ENCODE results near the gene AHCYL2.
A peak's percentile ranks its signal among the peaks of the same experiment; 100 is the strongest.
"Not testable (repeated sequence)": the region's sequence is repeated elsewhere in the genome, so short reads cannot be mapped to it uniquely, and the experiment has no call there.

The AHCYL2 gene

DNA sequence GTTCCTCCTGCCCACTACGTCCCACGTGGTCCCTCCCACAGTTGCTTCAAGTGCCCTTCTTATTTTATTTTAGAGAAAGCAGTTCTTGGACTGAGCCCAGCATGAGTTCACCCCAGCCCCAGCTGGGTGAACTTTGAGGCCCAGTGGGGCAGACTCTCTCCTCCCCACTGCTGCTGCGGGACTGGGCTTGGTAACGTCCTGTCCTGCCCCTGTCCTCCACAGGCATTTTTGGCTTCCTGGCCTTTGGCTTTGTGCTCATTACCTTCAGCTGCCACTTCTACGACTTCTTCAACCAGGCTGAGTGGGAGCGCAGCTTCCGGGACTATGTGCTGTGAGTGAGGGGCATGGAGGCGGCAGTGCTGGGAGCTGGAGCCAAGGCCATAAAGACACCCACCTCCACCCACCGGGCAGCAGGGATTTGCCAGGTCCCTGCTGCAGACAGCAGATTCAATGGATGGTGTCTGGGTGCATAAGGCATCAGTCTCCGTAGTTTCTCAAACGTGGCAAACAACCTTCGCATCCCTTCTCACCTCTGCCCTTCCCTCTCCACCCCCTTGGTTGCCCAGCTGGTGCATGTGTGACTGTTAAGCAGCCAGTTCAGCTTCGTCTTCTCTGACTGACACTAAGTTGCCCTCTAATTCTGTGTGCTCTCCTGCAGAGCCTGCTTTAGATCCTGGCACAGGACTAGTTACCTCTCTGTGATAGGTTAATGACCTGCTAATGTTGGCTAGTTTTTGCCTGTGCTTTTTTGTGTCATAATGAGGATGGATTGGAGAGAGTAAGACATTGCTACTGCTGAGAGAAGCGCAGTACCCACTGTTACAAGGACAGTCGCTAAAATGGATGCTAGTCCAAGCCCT is 15.5 kb upstream of the AHCYL2 start:
- no peak for DNase-seq

DNA sequence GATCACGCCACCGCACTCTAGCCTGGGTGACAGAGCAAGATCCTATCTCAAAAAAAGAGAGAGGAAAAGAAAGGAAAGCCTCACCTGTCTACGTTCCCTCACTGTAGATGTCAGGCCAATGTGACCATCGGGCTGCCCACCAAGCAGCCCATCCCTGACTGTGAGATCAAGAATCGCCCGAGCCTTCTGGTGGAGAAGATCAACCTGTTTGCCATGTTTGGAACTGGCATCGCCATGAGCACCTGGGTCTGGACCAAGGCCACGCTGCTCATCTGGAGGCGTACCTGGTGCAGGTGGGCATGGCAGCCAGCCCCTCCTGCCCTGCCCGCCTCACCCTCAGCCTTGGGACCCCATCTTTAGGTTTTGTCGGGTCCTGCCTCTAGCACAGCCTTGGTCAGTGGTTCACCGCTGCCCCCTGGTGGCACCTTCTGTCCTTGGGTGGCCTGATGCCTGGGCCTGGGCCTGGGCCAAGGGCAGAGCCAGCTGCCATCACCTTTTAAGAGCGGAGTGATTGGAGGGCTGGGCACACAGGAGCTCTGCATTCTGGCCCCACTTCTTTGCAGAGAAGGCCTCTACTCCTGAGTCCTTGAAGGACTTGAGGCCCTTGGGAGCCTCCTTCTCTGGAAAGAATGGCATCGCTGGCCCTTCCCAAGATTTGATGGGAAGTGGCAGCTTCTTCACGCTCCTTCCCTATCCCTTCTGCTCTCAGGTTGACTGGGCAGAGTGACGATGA is 14.4 kb upstream of the AHCYL2 start:
- peak; percentile 25 for DNase-seq

DNA sequence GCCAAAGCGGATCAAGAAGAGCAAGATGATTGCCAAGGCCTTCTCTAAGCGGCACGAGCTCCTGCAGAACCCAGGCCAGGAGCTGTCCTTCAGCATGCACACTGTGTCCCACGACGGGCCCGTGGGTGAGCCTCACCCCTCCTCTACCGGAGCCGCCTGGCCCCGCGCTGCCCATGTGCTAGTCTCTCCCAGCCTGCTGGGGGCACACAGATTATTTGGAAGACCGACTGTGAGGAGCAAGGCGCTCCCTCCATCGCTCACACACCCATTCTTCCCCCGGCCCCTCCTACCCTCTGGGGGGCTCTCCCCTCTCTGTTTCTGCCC is 13.9 kb upstream of the AHCYL2 start:
- no peak for DNase-seq

DNA sequence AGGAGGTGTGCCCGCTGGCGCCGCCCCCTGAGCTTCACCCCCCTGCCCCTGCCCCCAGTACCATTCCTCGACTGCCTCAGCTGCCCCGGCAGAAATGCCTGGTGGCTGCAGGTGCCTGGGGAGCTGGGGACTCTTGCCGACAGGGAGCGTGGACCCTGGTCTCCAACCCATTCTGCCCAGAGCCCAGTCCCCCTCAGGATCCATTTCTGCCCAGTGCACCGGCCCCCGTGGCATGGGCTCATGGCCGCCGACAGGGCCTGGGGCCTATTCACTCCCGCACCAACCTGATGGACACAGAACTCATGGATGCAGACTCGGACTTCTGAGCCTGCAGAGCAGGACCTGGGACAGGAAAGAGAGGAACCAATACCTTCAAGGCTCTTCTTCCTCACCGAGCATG is 12.7 kb upstream of the AHCYL2 start:
- DNase-seq = no peak

DNA sequence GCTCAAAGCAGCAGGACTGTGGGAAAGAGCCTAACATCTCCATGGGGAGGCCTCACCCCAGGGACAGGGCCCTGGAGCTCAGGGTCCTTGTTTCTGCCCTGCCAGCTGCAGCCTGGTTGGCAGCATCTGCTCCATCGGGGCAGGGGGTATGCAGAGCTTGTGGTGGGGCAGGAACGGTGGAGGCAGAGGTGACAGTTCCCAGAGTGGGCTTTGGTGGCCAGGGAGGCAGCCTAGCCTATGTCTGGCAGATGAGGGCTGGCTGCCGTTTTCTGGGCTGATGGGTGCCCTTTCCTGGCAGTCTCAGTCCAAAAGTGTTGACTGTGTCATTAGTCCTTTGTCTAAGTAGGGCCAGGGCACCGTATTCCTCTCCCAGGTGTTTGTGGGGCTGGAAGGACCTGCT is 12.2 kb upstream of the AHCYL2 start:
- no peak for DNase-seq

DNA sequence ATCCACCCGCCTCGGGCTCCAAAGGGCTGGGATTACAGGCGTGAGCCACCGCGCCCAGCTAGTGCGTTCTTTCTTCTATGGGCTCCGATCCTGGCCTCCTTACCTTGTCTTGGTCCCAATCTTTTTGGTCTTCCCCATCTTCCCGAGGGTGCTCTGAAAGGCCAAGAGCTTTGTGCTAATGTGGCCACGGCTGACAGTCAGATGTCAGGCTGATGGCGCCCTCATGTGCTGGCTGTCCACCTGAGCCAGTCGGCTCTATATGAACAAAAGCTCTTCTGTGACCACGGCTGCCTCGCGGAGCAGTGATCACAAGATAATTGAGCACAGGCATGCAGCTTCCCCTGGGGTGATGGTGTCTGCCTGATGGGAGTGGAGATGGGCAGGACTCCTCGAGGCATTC is 11.0 kb upstream of the AHCYL2 start:
- DNase-seq = no peak

DNA sequence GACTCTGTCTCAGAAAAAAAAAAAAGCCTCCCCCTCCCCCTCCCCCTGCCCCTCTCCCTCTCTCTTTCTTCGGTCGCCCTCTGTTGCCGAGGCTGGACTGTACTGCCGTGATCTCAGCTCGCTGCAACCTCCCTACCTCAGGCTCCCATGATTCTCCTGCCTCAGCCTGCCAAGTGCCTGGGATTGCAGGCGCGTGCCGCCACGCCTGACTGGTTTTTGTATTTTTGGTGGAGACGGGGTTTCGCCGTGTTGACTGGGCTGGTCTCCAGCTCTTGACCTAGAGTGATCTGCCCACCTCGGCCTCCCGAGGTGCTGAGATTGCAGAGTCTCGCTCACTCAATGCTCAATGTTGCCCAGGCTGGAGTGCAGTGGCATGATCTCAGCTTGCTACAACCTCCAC is 9.1 kb upstream of the AHCYL2 start:
- not testable (repeated sequence) for DNase-seq

DNA sequence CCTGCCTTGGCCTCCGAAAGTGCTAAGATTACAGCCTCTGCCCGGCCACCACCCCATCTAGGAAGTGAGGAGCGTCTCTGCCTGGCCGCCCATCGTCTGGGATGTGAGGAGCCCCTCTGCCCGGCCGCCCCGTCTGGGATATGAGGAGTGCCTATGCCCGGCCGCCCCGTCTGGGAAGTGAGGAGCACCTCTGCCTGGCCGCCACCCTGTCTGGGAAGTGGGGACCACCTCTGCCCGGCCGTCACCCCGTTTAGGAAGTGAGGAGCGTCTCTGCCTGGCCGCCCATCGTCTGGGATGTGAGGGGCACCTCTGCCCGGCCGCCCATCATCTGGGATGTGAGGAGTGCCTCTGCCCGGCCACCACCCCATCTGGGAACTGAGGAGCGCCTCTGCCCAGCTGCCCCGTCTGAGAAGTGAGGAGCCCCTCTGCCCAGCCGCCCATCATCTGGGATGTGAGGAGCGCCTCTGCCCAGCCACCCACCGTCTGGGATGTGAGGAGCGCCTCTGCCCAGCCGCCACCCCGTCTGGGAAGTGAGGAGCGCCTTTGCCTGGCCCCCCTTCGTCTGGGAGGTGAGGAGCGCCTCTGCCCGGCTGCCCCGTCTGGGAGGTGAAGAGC is 8.6 kb upstream of the AHCYL2 start:
- DNase-seq = not testable (repeated sequence)

DNA sequence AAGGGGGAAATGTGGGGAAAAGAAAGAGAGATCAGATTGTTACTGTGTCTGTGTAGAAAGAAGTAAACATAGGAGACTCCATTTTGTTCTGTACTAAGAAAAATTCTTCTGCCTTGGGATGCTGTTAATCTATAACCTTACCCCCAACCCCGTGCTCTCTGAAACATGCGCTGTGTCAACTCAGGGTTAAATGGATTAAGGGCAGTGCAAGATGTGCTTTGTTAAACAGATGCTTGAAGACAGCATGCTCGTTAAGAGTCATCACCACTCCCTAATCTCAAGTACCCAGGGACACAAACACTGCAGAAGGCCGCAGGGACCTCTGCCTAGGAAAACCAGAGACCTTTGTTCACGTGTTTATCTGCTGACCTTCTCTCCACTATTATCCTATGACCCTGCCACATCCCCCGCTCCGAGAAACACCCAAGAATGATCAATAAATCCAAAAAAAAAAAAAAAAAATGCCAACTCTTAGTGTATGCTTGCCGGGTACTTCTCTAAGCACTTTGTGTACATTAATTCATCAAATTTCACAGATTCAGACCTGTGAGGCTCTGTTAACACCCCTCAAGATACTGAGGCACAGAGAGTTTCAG is 7.9 kb upstream of the AHCYL2 start:
- not testable (repeated sequence) for DNase-seq

DNA sequence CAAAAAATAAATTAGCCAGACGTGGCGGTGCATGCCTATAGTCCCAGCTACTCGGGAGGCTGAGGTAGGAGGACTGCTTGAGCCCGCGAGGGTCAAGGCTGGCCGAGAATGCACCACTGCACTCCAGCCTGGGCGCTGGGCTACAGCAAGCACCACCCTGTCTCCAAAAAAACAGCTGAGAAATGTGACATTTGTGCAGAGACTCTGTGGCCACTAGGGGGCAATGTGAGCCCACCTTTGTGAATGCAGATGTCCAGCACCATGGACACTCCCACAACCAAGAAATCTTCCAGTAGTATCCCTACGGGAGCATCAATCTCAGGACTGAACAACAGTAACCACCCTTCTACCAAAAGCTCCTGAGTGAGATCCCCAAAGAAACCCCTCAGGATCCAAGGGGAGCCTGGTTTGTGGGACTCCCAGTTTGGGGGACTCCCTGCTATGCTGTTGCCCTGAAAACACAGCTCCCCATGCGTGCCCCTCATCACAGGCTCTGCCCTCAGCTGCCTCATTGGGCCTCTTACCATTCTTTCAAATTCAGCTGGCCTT is 6.2 kb upstream of the AHCYL2 start:
- DNase-seq = peak; percentile 72

DNA sequence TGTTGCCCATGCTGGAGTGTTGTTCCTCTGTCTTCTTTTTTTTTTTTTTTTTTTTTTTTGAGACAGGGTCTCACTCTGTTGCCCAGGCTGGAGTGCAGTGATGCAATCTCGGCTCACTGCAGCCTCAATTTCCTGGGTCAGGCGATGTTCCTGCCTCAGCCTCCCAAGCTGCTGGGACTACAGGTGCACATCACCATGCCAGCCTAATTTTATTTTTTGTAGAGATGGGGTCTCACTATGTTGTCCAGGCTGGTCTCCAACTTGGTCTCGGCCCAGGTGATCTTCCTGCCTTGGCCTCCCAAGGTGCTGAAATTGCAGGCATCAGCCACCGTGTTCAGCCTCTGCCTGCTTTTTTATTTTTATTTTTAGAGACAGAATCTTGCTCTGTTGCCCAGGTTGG is 5.7 kb upstream of the AHCYL2 start:
- DNase-seq = not testable (repeated sequence)

DNA sequence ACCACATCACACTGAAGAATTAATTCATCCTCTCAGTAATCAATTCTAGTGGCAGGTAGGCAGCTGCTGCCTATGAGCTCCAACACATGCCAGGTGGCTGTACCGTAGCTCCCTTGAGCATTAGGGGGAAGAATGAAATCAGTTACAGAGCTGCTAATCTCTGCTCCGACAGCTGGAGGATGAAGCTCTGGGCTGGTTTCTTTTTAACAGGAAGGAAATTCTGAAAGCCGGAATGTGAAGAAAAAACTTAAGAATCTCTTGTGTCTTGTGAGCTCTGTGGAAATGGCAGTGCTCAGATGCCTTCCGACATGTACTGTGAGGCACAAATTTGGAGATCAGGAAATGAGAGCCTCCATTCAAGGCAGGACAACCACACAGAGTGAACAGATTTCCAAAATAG is 2.8 kb upstream of the AHCYL2 start:
- no peak for DNase-seq

DNA sequence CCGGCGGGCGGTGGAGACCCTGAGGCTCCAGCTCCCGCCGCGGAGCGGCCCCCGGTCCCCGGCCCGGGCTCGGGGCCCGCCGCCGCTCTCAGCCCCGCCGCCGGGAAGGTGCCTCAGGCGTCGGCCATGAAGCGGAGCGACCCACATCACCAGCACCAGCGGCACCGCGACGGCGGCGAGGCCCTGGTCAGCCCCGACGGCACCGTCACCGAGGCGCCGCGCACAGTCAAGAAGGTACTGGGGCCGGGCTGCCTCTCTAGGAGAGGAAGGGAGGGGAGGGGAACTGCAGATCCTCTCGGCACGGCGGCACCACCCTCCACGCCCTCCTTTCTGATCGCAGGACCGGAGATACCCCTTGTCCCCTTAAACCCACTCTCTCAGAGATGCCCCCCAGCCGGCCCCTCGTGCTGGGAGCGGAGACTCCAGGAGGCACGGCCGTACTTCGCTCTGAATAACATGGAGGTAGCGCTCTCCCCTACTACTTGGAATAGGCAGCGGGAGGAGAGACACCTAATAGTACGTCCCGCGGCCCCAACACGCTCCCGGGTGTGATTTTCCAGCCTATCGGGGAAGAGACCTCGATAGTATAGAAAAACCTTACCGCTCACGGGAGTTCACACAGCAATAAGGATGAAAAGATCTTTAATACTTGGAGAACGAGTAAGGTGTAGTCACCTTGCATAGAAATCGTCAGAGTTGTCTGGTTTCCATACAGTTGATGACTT is 538 bp downstream of the AHCYL2 start:
- peak; percentile 43 for DNase-seq

DNA sequence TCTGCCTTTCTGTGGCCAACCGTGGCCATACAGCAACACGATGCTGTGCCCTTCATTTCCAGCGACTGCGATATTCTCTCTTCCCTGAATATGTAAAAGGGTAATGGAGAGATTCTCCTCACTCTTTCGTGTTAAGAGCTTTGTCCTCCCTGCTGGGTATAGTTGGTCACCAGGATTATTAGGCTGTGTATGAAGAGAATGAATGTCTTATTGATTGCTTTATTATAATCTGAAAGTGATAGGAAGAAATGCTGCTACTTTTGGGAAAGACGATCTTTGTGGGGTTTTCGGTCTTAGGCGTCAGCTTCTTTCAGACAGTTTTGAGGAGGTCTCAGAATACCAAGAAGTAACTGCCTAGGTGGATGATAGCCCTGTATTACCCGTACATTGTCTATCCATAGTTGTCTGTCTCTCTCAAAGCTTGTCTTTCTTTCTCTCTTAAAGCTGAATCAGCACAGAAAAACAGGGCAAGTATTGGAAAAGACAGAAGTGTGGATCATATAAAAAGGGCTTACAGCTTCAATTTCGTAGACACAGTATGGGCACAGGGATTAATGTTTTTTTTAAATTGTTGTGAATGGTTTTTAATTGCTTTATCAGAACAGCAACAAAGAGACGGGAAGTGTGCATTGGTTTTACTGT is 1.2 kb downstream of the AHCYL2 start:
- DNase-seq = no peak

DNA sequence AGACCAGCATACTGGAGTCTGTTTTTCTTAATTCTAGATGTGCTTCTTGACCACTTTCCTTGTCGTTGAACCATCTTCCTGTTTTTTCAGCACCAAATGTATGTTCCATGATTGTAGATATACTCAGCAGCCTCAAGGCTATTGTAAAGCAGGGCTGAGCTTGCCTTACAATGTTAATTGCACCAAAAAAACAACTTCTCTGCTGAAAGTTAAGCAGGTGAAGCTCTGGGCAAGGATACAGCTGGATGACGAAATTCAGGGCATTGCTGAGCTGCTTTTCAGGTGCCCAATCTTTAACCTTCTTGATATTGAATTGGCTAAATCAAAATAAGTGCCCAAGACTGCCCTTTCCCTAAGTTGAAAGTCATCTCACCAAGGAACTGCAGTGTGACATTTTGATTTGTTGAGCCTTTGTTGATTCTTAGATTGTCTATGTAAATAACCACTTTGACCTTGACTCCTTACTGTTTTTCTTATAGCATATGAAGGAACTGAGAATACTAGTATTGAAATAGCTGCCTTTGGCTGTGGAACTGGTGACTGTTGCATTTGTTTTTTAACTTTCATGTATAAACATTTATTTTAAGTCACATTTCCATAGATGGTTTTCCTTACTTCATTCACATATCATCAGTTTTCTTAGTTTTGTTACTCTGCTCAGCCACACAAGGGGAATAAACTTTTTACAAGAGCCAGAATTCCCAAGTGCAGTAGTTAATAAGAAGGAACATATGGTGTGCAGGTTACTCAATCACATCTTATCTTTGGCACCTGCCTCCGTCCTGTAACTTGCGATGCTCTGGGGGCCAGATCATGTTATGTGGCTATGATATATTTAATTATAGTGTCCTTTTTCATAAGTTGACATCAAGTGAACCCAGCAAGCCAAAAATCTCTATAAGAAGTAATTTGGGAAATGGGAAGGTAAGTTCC is 3.1 kb downstream of the AHCYL2 start:
- no peak for DNase-seq

DNA sequence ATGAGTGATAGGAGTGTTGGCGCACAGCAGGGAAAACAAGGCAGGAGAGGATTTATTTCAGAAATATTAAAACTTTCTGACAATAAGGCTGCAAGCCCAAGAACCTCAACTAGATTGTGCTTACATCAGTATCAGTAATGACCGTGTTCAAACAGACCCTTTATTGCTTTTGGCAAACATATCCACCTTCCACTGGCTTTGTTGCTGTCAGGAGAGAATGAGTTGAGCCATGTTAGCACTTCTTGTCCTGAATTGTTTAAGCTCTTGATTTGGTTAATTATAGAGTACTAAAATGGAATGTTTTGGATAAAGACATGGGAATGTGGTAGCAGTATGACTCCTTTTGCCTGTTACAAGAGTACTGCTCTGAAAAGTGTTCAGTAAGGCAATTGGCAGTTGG is 3.8 kb downstream of the AHCYL2 start:
- DNase-seq = no peak

DNA sequence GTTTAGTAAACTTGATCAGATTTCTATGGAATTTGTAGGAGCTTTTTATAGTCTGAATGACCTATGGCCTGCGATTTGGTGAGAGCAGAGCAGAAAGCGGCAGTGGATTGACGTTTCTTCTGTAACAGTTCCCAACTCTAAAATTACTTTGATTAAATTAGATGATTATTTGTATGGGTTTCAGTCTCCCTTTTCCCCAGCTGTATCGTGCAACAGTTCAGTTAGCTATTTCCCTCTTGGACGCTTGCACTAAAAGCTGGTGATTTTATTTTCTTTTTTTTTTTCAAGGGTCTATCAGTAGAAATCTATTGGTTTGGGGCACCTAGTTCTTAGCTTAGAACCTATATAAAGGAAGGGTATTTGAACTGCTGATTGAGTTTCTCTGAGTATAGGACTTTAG is 6.8 kb downstream of the AHCYL2 start:
- no peak for DNase-seq

DNA sequence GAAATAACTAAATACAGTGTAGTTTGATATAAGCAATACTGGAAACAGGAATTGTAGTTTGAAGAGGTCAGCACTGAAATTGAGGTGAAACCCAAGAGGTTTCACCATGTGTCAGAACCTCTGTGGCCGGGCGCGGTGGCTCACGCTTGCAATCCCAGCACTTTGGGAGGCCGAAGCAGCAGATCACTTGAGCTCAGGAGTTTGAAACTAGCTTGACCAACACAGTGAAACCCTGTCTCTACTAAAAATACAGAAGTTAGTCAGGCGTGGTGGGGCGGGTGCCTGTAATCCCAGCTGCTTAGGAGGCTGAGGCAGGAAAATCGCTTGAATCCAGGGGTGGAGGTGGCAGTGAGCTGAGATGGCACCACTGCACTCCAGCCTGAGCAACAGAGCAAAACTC is 13.7 kb downstream of the AHCYL2 start:
- DNase-seq = no peak

DNA sequence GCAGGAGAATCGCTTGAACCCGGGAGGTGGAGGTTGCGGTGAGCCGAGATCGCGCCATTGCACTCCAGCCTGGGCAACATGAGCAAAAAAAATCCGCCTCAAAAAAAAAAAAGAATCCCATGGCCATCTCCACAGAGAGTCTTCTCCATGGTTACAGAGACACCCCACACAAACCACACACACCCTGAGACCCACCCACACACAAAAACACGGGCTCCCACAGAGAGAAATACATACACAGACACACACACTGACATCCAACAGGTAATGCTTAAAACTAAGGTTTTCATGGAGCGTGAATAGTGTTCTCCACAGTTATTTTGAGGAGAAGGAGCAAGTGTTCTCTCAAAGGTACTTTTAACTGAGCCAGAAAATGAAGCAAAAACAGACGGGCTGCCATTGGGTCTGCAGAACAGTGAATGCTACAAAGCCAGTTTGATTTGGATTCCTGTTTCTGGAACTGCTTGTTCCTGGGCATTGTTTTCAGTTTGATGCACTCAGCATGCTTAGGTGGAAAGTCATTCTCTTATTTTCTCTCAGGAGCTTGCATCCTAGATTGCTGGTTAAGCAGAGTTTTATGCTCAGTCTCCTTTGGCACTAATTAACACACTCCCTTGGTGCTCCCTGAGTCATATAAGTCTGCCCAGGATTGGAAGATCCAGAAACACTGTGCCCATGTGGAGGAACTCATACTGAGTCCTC is 15.4 kb downstream of the AHCYL2 start:
- no peak for DNase-seq

DNA sequence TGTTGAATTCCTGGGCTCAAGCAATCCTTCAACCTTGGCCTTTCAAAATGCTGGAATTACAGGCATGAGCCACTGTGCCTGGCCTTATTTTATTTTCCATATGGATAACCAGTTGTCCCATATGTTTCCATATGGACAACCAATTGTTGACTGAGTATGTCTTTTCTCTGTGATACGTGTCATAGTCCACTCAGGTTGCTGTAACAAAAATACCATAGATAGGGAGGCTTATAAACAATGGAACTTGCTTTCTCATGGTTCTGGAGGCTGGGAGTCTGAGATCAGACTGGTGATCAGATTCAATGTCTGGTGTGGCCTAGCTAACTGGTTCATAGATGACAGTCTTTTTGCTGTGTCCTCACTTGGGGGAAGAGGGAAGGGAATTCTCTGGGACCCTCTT is 19.4 kb downstream of the AHCYL2 start:
- no peak for DNase-seq
